Glutamatergic neuron (in vitro differentiated cells): ENCODE results near the gene AK3. TPM values are rescaled to one million over a fixed set of nuclear protein-coding genes. Genes with fewer than 3 reads are reported as not detected.
A peak's percentile ranks its signal among the peaks of the same experiment; 100 is the strongest.
"Not testable (repeated sequence)": the region's sequence is repeated elsewhere in the genome, so short reads cannot be mapped to it uniquely, and the experiment has no call there.

Experiments used
- DNase-seq: peaks from one replicate; pipeline ENCODE4 v3.0.0; 2022
- H3K27ac Mint-ChIP-seq: one replicate; pipeline ENCODE4 v1.8.0; 2020; ENCODE audit warnings: mild to moderate bottlenecking, mixed read lengths, inconsistent platforms; ENCODE audit not compliant: unreplicated experiment
- H3K27me3 Mint-ChIP-seq: one replicate; pipeline ENCODE4 v1.8.0; 2020; ENCODE audit warnings: mild to moderate bottlenecking, moderate library complexity, mixed read lengths, inconsistent platforms; ENCODE audit not compliant: unreplicated experiment
- H3K36me3 Mint-ChIP-seq: one replicate; pipeline ENCODE4 v1.8.0; 2020; ENCODE audit warnings: mild to moderate bottlenecking, mixed read lengths, inconsistent platforms; ENCODE audit not compliant: unreplicated experiment
- H3K4me1 Mint-ChIP-seq: one replicate; pipeline ENCODE4 v1.8.0; 2020; ENCODE audit warnings: mild to moderate bottlenecking, low read depth, mixed read lengths, inconsistent platforms; ENCODE audit not compliant: unreplicated experiment
- H3K4me3 Mint-ChIP-seq: one replicate; pipeline ENCODE4 v1.8.0; 2020; ENCODE audit warnings: mild to moderate bottlenecking, mixed read lengths, inconsistent platforms; ENCODE audit not compliant: unreplicated experiment
- H3K9me3 Mint-ChIP-seq: one replicate; pipeline ENCODE4 v1.8.0; 2020; ENCODE audit warnings: mild to moderate bottlenecking, moderate library complexity, mixed read lengths, inconsistent platforms; ENCODE audit not compliant: unreplicated experiment
- CTCF ChIP-seq: fragments of 200-600 bp; sonication (generic); IDR thresholded peaks from one replicate; pipeline ENCODE4 v1.5.0; 2021; ENCODE audit not compliant: partially characterized antibody, unreplicated experiment
- total RNA-seq: library from RNA; stranded (reverse); fragmentation: NEBNext Ultra II Directional; extraction: Animal tissue kit (Norgen Biotek cat#: 25700); gene quantifications from one replicate; pipeline ENCODE4 v1.2.1, GENCODE V29; 2021; ENCODE audit not compliant: unreplicated experiment

AK3 gene
- total RNA-seq, 1 donor from 2014 or later: 33.7 TPM

GRCh38 chr9:4762108-4762885, 21.3 kb upstream of the AK3 start:
- Mint-ChIP-seq H3K27me3 (peaks cover 4% of the 10 kb centered on the region), H3K9me3 (peaks cover 9% of the 10 kb centered on the region), H3K36me3 (no peaks in the 10 kb centered on the region), H3K4me1 (peaks cover 5% of the 10 kb centered on the region), H3K27ac (no peak overlapping the region), H3K4me3 (peak overlapping the region; percentile 52)
- DNase-seq: peak; percentile 73
- peak; percentile 91 for TF ChIP-seq CTCF

GRCh38 chr9:4760122-4760521, 19.1 kb upstream of the AK3 start:
- Mint-ChIP-seq H3K27ac (no peak overlapping the region), H3K4me3 (no peak overlapping the region), H3K9me3 (peaks cover 7% of the 10 kb centered on the region), H3K4me1 (peaks cover 5% of the 10 kb centered on the region), H3K27me3 (peaks cover 4% of the 10 kb centered on the region), H3K36me3 (no peaks in the 10 kb centered on the region)
- no peak for TF ChIP-seq CTCF
- no peak for DNase-seq

GRCh38 chr9:4756420-4756819, 15.4 kb upstream of the AK3 start:
- no peaks in the 10 kb centered on the region for H3K36me3 Mint-ChIP-seq
- no peak for TF ChIP-seq CTCF
- no peak for DNase-seq
- H3K4me3 Mint-ChIP-seq: no peak overlapping the region
- peaks cover 2% of the 10 kb centered on the region for H3K27me3 Mint-ChIP-seq
- H3K9me3 Mint-ChIP-seq: peaks cover 4% of the 10 kb centered on the region
- H3K27ac Mint-ChIP-seq: no peak overlapping the region
- H3K4me1 Mint-ChIP-seq: no peaks in the 10 kb centered on the region

- H3K9me3 Mint-ChIP-seq: peaks cover 4% of the 10 kb centered on the region
- H3K36me3 Mint-ChIP-seq: no peaks in the 10 kb centered on the region
- H3K27ac Mint-ChIP-seq: no peak overlapping the region
- no peak for TF ChIP-seq CTCF
- H3K4me3 Mint-ChIP-seq: no peak overlapping the region
- DNase-seq: no peak
- H3K4me1 Mint-ChIP-seq: no peaks in the 10 kb centered on the region
- H3K27me3 Mint-ChIP-seq: no peaks in the 10 kb centered on the region
These were observed 14.1 kb upstream of the AK3 start for GRCh38 chr9:4755026-4755609.

GRCh38 chr9:4754530-4754929, 13.5 kb upstream of the AK3 start:
- H3K27ac Mint-ChIP-seq, H3K4me1 Mint-ChIP-seq, H3K4me3 Mint-ChIP-seq: not testable (repeated sequence)

More at GRCh38 chr9:4754530-4754929, 13.5 kb upstream of the AK3 start:
- H3K36me3 Mint-ChIP-seq, H3K27me3 Mint-ChIP-seq, H3K9me3 Mint-ChIP-seq, DNase-seq: not testable (repeated sequence)
